Sigmoid colon (tissue), 7 donors: ENCODE results near the gene RPGRIP1L. TPM values are rescaled to one million over a fixed set of nuclear protein-coding genes. Genes with fewer than 3 reads are reported as not detected.

ENCODE experiments used
- DNase-seq: peaks from one replicate; pipeline ENCODE4 v3.0.0-alpha.2; 2019
- H3K27ac ChIP-seq, 4 donors: fragments of 200-600 bp; sonication (generic); one replicate each; pipeline ENCODE4 v1.5.1; 2016 to 2019; ENCODE audit warnings: mild to moderate bottlenecking in 1 of 4
- H3K27me3 ChIP-seq, 3 donors: fragments of 200-600 bp; sonication (generic); one replicate each; pipeline ENCODE4 v1.5.1; 2019; ENCODE audit warnings: mild to moderate bottlenecking in 1 of 3
- H3K36me3 ChIP-seq, 4 donors: fragments of 200-600 bp; sonication (generic); one replicate each; pipeline ENCODE4 v1.5.1; 2016 to 2019
- H3K4me1 ChIP-seq, 4 donors: fragments of 200-600 bp; sonication (generic); one replicate each; pipeline ENCODE4 v1.5.1; 2017 to 2019
- H3K4me3 ChIP-seq, 4 donors: fragments of 200-600 bp; sonication (generic); one replicate each; pipeline ENCODE4 v1.5.1; 2017 to 2019; ENCODE audit warnings: mild to moderate bottlenecking in 2 of 4, moderate library complexity in 1 of 4
- H3K9me3 ChIP-seq, 4 donors: fragments of 200-600 bp in 3 of 4; sonication (generic) in 3 of 4; one replicate each; pipeline versions ENCODE4 v1.5.1 to v1.6.1; 2013 to 2019
- CTCF ChIP-seq, 4 experiments: fragments of 450-650 bp in 3 of 4; fragments of 200-600 bp in 1 of 4; IDR thresholded peaks; one replicate each; pipeline ENCODE4 v1.5.1; 2016 to 2019; ENCODE audit warnings: antibody characterized with exemption in 4 of 4, mild to moderate bottlenecking in 3 of 4, moderate library complexity in 2 of 4
- EP300 ChIP-seq, 4 donors: sonication (generic); formaldehyde crosslinking; IDR thresholded peaks; one replicate each; pipeline ENCODE4 v1.6.1; 2017; ENCODE audit warnings: antibody characterized with exemption in 4 of 4
- POLR2A ChIP-seq, 2 donors: fragments of 450-650 bp; IDR thresholded peaks; one replicate each; pipeline ENCODE4 v1.6.1; 2016; ENCODE audit warnings: antibody characterized with exemption in 2 of 2, mild to moderate bottlenecking in 2 of 2, moderate library complexity in 2 of 2
- POLR2AphosphoS5 ChIP-seq, 4 donors: sonication (generic); formaldehyde crosslinking; IDR thresholded peaks; one replicate each; pipeline ENCODE4 v1.6.1; 2017; ENCODE audit warnings: antibody characterized with exemption in 4 of 4
- WGBS, 2 donors: extraction: QIAGEN DNeasy Blood & Tissue Kit; methylation state at CpG; one replicate each; pipeline ENCODE4 v1.1.7; 2013; 5-methylcytosine and 5-hydroxymethylcytosine counted together
- intact Hi-C: fragments of 100-400 bp; cut with DNase I; formaldehyde crosslinking; loops from one replicate; pipeline ENCODE4 v1.15.1; 2023
- polyA plus RNA-seq, 3 donors: library from polyadenylated mRNA; stranded (reverse); fragments of 200-250 nt; gene quantifications; one replicate each; pipeline ENCODE4 v1.2.3, GENCODE V29; 2013
- total RNA-seq, 4 donors: library from RNA; depleted of rRNA; stranded (reverse); fragments of >200 nt; gene quantifications; one replicate each; pipeline ENCODE4 v1.1.0, GENCODE V29; 2016
- donor health status: healthy with polysubstance abuse.
- donor health status: Bipolar disorder and iron deficiency.
- donor health status: healthy.

RPGRIP1L gene
- total and polyA plus RNA-seq, 7 donors, result 0.46 to 5.8 (median 3.6) TPM

- WGBS, 2 donors, result 13 to 38% methylated on average over 3 of the region's 3 CpGs
- no peak for TF ChIP-seq POLR2A (IDR thresholded peaks at IDR 0.05)
- TF ChIP-seq POLR2AphosphoS5 (IDR thresholded peaks at IDR 0.05), result no peak
- TF ChIP-seq CTCF (IDR thresholded peaks at IDR 0.05), result no peak
- TF ChIP-seq EP300 (IDR thresholded peaks at IDR 0.05), result no peak
Observed at GRCh38 chr16:53744449-53744848, 40.8 kb upstream of the RPGRIP1L start.

GRCh38 chr16:53743149-53743566, 39.5 kb upstream of the RPGRIP1L start:
- Histone ChIP-seq H3K27me3 (no peaks in the 10 kb centered on the region), H3K9me3 (no peaks in the 10 kb centered on the region), H3K4me3 (no peak overlapping the region), H3K4me1 (peaks cover 0 to 35% (median 24%) of the 10 kb centered on the region in 4 donors), H3K27ac (no peak overlapping the region), H3K36me3 (no peaks in the 10 kb centered on the region)
- TF ChIP-seq POLR2AphosphoS5 (IDR thresholded peaks at IDR 0.05), result no peak
- TF ChIP-seq CTCF (IDR thresholded peaks at IDR 0.05), result peak in 3 of 4 experiments; percentile 11 to 29 (median 17)
- WGBS, 2 donors, result 45 to 63% methylated on average over 3 of the region's 3 CpGs
- intact Hi-C loops, result no loop called here
- no peak for DNase-seq

More at GRCh38 chr16:53744449-53744848, 40.8 kb upstream of the RPGRIP1L start:
- peaks cover 0 to 35% (median 24%) of the 10 kb centered on the region in 4 donors for H3K4me1 ChIP-seq
- no peak for DNase-seq
- intact Hi-C loops, result no loop called here
- no peaks in the 10 kb centered on the region for H3K36me3 ChIP-seq
- no peaks in the 10 kb centered on the region for H3K27me3 ChIP-seq
- H3K9me3 ChIP-seq, result no peaks in the 10 kb centered on the region
- no peak overlapping the region for H3K4me3 ChIP-seq
- H3K27ac ChIP-seq, result no peak overlapping the region

- H3K4me1 ChIP-seq, result peaks cover 0 to 31% (median 23%) of the 10 kb centered on the region in 4 donors
- H3K27ac ChIP-seq, result no peak overlapping the region
- intact Hi-C loops, result no loop called here
- H3K27me3 ChIP-seq, result no peaks in the 10 kb centered on the region
- H3K4me3 ChIP-seq, result no peak overlapping the region
- 96% methylated on average over 2 of the region's 2 CpGs for WGBS, 2 donors
- DNase-seq, result no peak
- H3K36me3 ChIP-seq, result no peaks in the 10 kb centered on the region
- TF ChIP-seq CTCF (IDR thresholded peaks at IDR 0.05), result no peak
- no peak for TF ChIP-seq EP300 (IDR thresholded peaks at IDR 0.05)
- no peak for TF ChIP-seq POLR2AphosphoS5 (IDR thresholded peaks at IDR 0.05)
- no peak for TF ChIP-seq POLR2A (IDR thresholded peaks at IDR 0.05)
- H3K9me3 ChIP-seq, result no peaks in the 10 kb centered on the region
Observed at GRCh38 chr16:53741546-53741945, 37.9 kb upstream of the RPGRIP1L start.

- no peaks in the 10 kb centered on the region for H3K9me3 ChIP-seq
- no peak for DNase-seq
- no peak overlapping the region for H3K27ac ChIP-seq
- no peaks in the 10 kb centered on the region for H3K27me3 ChIP-seq
- no peak overlapping the region for H3K4me3 ChIP-seq
- TF ChIP-seq POLR2AphosphoS5 (IDR thresholded peaks at IDR 0.05), result no peak
- TF ChIP-seq EP300 (IDR thresholded peaks at IDR 0.05), result no peak
- no peak for TF ChIP-seq POLR2A (IDR thresholded peaks at IDR 0.05)
- TF ChIP-seq CTCF (IDR thresholded peaks at IDR 0.05), result no peak
- WGBS, 2 donors, result 70 to 71% methylated on average over 3 of the region's 3 CpGs
- H3K4me1 ChIP-seq, result peaks cover 0 to 25% (median 20%) of the 10 kb centered on the region in 4 donors
- intact Hi-C loops, result no loop called here
- H3K36me3 ChIP-seq, result no peaks in the 10 kb centered on the region
Observed at GRCh38 chr16:53740933-53741531, 37.4 kb upstream of the RPGRIP1L start.

- H3K27me3 ChIP-seq, result no peaks in the 10 kb centered on the region
- H3K36me3 ChIP-seq, result no peaks in the 10 kb centered on the region
- no peak overlapping the region for H3K27ac ChIP-seq
- H3K4me1 ChIP-seq, result peaks cover 0 to 20% (median 15%) of the 10 kb centered on the region in 4 donors
- intact Hi-C loops, result no loop called here
- no peak for TF ChIP-seq EP300 (IDR thresholded peaks at IDR 0.05)
- TF ChIP-seq POLR2AphosphoS5 (IDR thresholded peaks at IDR 0.05), result no peak
- no peak for TF ChIP-seq POLR2A (IDR thresholded peaks at IDR 0.05)
- no peak for TF ChIP-seq CTCF (IDR thresholded peaks at IDR 0.05)
- DNase-seq, result no peak
- H3K9me3 ChIP-seq, result no peaks in the 10 kb centered on the region
- H3K4me3 ChIP-seq, result no peak overlapping the region
Observed at GRCh38 chr16:53740476-53740875, 36.8 kb upstream of the RPGRIP1L start.
